ENCODE results near the gene THADA.

The THADA gene

DNA sequence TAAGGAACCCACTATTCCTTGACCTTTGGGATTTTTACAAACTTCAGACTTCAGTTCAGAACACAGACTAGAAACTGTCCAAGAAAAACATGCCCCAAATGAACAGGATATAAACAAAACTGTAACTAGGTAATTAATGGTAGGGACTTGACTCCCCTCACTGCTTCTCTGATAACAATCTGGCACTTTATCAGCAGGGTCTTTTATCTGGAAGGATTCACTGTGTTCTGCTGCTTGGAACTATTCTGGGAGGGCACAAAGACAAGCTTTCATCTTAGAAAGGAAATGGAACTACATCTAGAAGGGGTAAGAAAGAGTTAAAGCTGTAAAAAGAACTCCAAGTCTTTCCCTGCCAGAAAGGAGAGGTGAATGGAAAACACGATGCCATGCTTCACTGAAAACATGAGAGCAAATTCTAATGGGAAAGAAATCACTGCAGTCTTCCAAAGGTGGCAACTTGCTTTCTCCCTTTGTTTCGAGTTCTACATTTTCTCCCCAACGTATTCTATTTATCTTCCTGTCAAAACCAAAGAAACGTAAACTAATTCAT is 181.2 kb downstream of the THADA start:
- H3K4me1 ChIP-seq (ENCODE audit: insufficient read depth, insufficient read length): no peaks in the 10 kb centered on the region
- no peak overlapping the region for H3K9ac ChIP-seq (ENCODE audit: insufficient read length, low read depth)
- no peaks in the 10 kb centered on the region for H3K9me3 ChIP-seq (ENCODE audit: insufficient read depth, low read length)
- H3K27me3 ChIP-seq (ENCODE audit: insufficient read depth, insufficient read length): no peaks in the 10 kb centered on the region
- DNase-seq (ENCODE audit: low read depth, low spot score): no peak
- H3K4me3 ChIP-seq (ENCODE audit: insufficient read length, low read depth): no peak overlapping the region
- TF ChIP-seq SUZ12 (IDR thresholded peaks at IDR 0.05; ENCODE audit: extremely low read depth, insufficient read depth, insufficient read length) (no peak), ZNF274 (IDR thresholded peaks at IDR 0.05; ENCODE audit: low read depth, low read length) (no peak), YY1 (IDR thresholded peaks at IDR 0.05; ENCODE audit: insufficient read depth, insufficient read length) (no peak)
- H3K36me3 ChIP-seq (ENCODE audit: insufficient read depth, insufficient read length, low read length): peaks cover 2% of the 10 kb centered on the region

DNA sequence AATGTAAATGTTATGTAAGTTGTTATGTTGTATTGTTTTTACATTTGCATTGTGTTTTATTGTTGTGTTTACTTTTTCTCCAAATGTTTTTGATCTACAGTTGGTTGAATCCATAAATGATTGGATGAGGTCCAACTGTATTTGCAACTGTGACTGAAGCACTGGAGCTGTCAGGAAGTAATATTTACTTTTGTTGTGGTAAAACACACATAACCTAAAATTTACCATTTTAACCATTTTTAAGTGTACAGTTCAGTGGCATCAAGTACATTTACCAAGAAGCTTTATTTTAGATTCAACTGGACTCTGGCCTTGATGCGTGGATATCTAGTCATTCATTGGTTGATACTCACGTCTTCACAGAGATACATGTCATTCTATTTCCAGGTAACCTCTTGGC is 181.8 kb downstream of the THADA start:
- Histone ChIP-seq H3K9ac (ENCODE audit: insufficient read length, low read depth) (no peak overlapping the region), H3K27me3 (ENCODE audit: insufficient read depth, insufficient read length) (no peaks in the 10 kb centered on the region), H3K36me3 (ENCODE audit: insufficient read depth, insufficient read length, low read length) (peaks cover 2% of the 10 kb centered on the region), H3K4me1 (ENCODE audit: insufficient read depth, insufficient read length) (no peaks in the 10 kb centered on the region), H3K9me3 (ENCODE audit: insufficient read depth, low read length) (no peaks in the 10 kb centered on the region), H3K4me3 (ENCODE audit: insufficient read length, low read depth) (no peak overlapping the region)
- TF ChIP-seq ZNF274 (IDR thresholded peaks at IDR 0.05; ENCODE audit: low read depth, low read length): no peak
- no peak for TF ChIP-seq YY1 (IDR thresholded peaks at IDR 0.05; ENCODE audit: insufficient read depth, insufficient read length)
- TF ChIP-seq SUZ12 (IDR thresholded peaks at IDR 0.05; ENCODE audit: extremely low read depth, insufficient read depth, insufficient read length): no peak
- no peak for DNase-seq (ENCODE audit: low read depth, low spot score)

DNA sequence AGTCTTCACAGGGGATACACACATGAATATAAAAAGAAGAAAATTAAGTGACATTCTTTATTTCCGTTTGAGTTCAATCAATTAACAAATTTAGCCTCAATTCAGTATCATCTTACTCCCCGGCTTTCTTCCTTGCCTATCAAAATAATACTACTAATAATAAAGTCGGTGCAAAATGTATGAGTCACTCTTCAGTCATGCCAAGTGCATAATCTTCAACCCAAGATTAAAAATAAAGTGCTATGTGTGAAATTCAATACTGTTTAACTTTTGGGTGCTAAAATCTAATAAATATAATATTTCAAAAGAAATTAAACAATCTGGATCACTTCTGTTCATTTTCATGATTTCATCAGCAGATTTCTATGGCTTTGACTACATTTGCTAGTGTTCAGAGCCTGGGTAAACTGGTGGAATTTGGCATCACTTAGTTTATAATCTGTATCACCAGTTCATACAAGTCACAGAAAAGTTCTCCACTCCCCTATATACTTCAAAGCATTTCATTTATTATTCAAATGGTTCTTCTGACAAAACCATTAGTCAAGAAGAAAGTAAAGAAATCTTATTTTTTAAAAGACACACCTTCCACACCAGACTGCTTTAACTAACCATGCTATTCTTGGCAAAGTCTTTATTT is 183.6 kb downstream of the THADA start:
- DNase-seq (ENCODE audit: low read depth, low spot score): no peak
- Histone ChIP-seq H3K9ac (ENCODE audit: insufficient read length, low read depth) (no peak overlapping the region), H3K27me3 (ENCODE audit: insufficient read depth, insufficient read length) (no peaks in the 10 kb centered on the region), H3K4me1 (ENCODE audit: insufficient read depth, insufficient read length) (no peaks in the 10 kb centered on the region), H3K4me3 (ENCODE audit: insufficient read length, low read depth) (no peak overlapping the region), H3K36me3 (ENCODE audit: insufficient read depth, insufficient read length, low read length) (peaks cover 2% of the 10 kb centered on the region), H3K9me3 (ENCODE audit: insufficient read depth, low read length) (no peaks in the 10 kb centered on the region)
- TF ChIP-seq SUZ12 (IDR thresholded peaks at IDR 0.05; ENCODE audit: extremely low read depth, insufficient read depth, insufficient read length) (no peak), ZNF274 (IDR thresholded peaks at IDR 0.05; ENCODE audit: low read depth, low read length) (no peak), YY1 (IDR thresholded peaks at IDR 0.05; ENCODE audit: insufficient read depth, insufficient read length) (no peak)

DNA sequence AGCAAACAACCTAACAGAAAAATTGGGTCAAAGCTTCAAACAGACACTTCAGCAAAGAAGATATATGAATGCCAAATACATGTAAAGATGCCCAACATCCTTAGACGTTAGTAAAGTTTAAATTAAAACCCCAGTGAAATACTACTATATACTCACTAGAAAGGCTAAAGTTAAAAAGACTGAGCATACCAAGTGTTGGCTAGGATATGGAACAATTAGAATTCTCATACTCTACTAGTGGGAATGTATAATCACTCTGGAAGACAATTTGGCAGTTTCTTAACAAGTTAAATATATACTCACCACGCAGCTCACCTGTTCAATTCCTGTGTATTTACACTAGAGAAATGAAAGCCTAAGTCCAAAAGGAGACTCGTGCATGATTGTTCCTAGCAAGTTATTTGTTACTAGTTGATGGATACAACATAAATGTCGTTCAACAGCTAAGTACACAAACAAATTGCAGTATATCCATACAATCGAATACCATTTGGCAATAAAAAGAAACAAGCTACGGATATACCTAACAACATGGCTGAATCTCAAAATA is 185.7 kb downstream of the THADA start:
- peaks cover 2% of the 10 kb centered on the region for H3K4me1 ChIP-seq (ENCODE audit: insufficient read depth, insufficient read length)
- H3K9ac ChIP-seq (ENCODE audit: insufficient read length, low read depth): no peak overlapping the region

DNA sequence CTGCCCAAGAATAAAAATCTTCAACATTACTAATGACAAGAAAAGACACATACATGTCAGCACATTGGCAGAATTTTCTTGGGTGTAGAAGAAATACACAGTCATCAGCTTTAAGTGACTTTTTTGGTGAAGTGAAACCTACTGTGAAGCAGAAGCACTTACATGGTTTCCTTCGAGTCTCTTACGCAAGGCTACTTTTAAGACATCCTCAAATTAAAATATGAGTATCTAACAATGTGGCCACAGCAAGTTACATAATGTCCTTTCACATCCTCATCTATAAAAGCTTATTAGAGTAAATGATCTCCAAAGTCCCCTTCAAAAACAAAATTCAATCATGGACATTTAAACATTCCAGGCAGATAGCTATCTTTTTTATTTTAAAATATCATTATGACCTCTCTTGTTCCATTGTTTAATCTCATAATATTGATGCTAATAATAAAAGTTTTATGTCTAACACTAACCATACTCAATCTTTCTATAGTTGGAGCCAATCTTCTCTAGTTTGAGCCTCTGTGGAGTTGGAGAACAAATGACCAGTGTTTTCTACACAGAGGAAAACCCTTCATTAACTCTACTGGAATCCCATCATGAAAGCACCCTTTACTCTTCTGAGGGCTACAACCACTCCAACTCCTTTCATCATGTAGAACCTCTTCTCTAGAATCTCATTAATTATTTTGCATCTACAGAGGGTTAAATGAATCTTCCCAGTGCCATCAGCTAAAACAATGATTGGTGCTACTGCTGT is 187.3 kb downstream of the THADA start:
- Histone ChIP-seq H3K27me3 (ENCODE audit: insufficient read depth, insufficient read length) (no peaks in the 10 kb centered on the region), H3K9me3 (ENCODE audit: insufficient read depth, low read length) (no peaks in the 10 kb centered on the region), H3K9ac (ENCODE audit: insufficient read length, low read depth) (no peak overlapping the region), H3K4me3 (ENCODE audit: insufficient read length, low read depth) (no peak overlapping the region), H3K4me1 (ENCODE audit: insufficient read depth, insufficient read length) (peaks cover 2% of the 10 kb centered on the region), H3K36me3 (ENCODE audit: insufficient read depth, insufficient read length, low read length) (peaks cover under 1% of the 10 kb centered on the region)
- no peak for DNase-seq (ENCODE audit: low read depth, low spot score)
- TF ChIP-seq SUZ12 (IDR thresholded peaks at IDR 0.05; ENCODE audit: extremely low read depth, insufficient read depth, insufficient read length): no peak
- TF ChIP-seq ZNF274 (IDR thresholded peaks at IDR 0.05; ENCODE audit: low read depth, low read length): no peak
- no peak for TF ChIP-seq YY1 (IDR thresholded peaks at IDR 0.05; ENCODE audit: insufficient read depth, insufficient read length)

More for the DNA sequence above, 185.7 kb downstream of the THADA start:
- DNase-seq (ENCODE audit: low read depth, low spot score): no peak
- Histone ChIP-seq H3K27me3 (ENCODE audit: insufficient read depth, insufficient read length) (no peaks in the 10 kb centered on the region), H3K9me3 (ENCODE audit: insufficient read depth, low read length) (no peaks in the 10 kb centered on the region), H3K36me3 (ENCODE audit: insufficient read depth, insufficient read length, low read length) (peaks cover 2% of the 10 kb centered on the region), H3K4me3 (ENCODE audit: insufficient read length, low read depth) (no peak overlapping the region)
- TF ChIP-seq ZNF274 (IDR thresholded peaks at IDR 0.05; ENCODE audit: low read depth, low read length): no peak
- TF ChIP-seq SUZ12 (IDR thresholded peaks at IDR 0.05; ENCODE audit: extremely low read depth, insufficient read depth, insufficient read length): no peak
- no peak for TF ChIP-seq YY1 (IDR thresholded peaks at IDR 0.05; ENCODE audit: insufficient read depth, insufficient read length)

DNA sequence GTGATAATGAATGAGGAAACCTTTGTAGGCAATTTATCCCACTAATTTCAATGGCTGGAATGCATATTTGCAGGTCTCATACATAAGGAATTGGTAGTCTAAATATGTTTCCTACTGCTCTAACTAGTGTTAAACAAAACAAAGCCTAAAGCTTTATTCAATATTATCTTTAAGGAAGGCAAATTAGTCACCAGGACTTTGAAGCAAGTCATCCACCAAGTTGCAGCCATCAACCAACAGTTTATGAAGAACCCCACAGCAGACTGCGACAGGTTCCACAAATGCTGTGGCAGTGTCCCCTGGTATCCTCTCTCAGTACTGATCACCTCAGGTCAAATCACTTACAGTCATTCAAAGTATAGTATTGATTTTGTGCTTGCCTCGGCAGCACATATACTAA is 187.9 kb downstream of the THADA start:
- no peaks in the 10 kb centered on the region for H3K36me3 ChIP-seq (ENCODE audit: insufficient read depth, insufficient read length, low read length)
- H3K9me3 ChIP-seq (ENCODE audit: insufficient read depth, low read length): no peaks in the 10 kb centered on the region
- TF ChIP-seq YY1 (IDR thresholded peaks at IDR 0.05; ENCODE audit: insufficient read depth, insufficient read length) (no peak), ZNF274 (IDR thresholded peaks at IDR 0.05; ENCODE audit: low read depth, low read length) (no peak), SUZ12 (IDR thresholded peaks at IDR 0.05; ENCODE audit: extremely low read depth, insufficient read depth, insufficient read length) (no peak)
- H3K4me3 ChIP-seq (ENCODE audit: insufficient read length, low read depth): no peak overlapping the region
- no peaks in the 10 kb centered on the region for H3K27me3 ChIP-seq (ENCODE audit: insufficient read depth, insufficient read length)
- no peak overlapping the region for H3K9ac ChIP-seq (ENCODE audit: insufficient read length, low read depth)
- peaks cover 2% of the 10 kb centered on the region for H3K4me1 ChIP-seq (ENCODE audit: insufficient read depth, insufficient read length)
- DNase-seq (ENCODE audit: low read depth, low spot score): no peak

Data from NT2/D1 (cell line).